BE2C (cell line): ENCODE data around the gene CCDC178.
"Not testable (repeated sequence)": the region's sequence is repeated elsewhere in the genome, so short reads cannot be mapped to it uniquely, and the experiment has no call there.

ENCODE experiments used
- DNase-seq: peaks from one replicate; pipeline ENCODE4 v3.0.0-alpha.2; 2020
- H3K27me3 ChIP-seq: fragments of 250-450 bp; sonication (Bioruptor Pico); 2 replicates; pipeline ENCODE4 v1.5.1; 2020; ENCODE audit warnings: mild to moderate bottlenecking
- H3K36me3 ChIP-seq: fragments of 250-450 bp; sonication (Bioruptor Pico); 2 replicates; pipeline ENCODE4 v1.5.1; 2020; ENCODE audit warnings: mild to moderate bottlenecking
- H3K4me1 ChIP-seq: fragments of 250-450 bp; sonication (Bioruptor Pico); 2 replicates; pipeline ENCODE4 v1.5.1; 2020
- H3K4me3 ChIP-seq: 2 replicates; pipeline ENCODE4 v1.5.1; 2011; ENCODE audit warnings: low read depth, low read length
- H3K9me3 ChIP-seq: fragments of 250-450 bp; sonication (Bioruptor Pico); 2 replicates; pipeline ENCODE4 v1.5.1; 2020
- CTCF ChIP-seq: IDR thresholded peaks from 2 replicates; pipeline ENCODE4 v1.5.1; 2012; ENCODE audit warnings: mild to moderate bottlenecking, low read depth, low read length

CCDC178 gene

GRCh38 chr18:33169218-33169617, 271.3 kb downstream of the CCDC178 start:
- DNase-seq, result no peak
- Histone ChIP-seq H3K4me1 (no peaks in the 10 kb centered on the region), H3K36me3 (no peaks in the 10 kb centered on the region), H3K4me3 (no peak overlapping the region), H3K27me3 (no peaks in the 10 kb centered on the region), H3K9me3 (no peaks in the 10 kb centered on the region)
- TF ChIP-seq CTCF, result no peak

- not testable (repeated sequence) for H3K4me3 ChIP-seq, H3K36me3 ChIP-seq, DNase-seq, H3K27me3 ChIP-seq, H3K4me1 ChIP-seq, H3K9me3 ChIP-seq
Measured at GRCh38 chr18:33164121-33164520, 276.4 kb downstream of the CCDC178 start.

- no peak for DNase-seq
- Histone ChIP-seq H3K9me3 (no peaks in the 10 kb centered on the region), H3K27me3 (no peaks in the 10 kb centered on the region), H3K4me1 (no peaks in the 10 kb centered on the region), H3K36me3 (no peaks in the 10 kb centered on the region), H3K4me3 (no peak overlapping the region)
- TF ChIP-seq CTCF, result no peak
Measured at GRCh38 chr18:33161131-33161530, 279.4 kb downstream of the CCDC178 start.

- no peak overlapping the region for H3K4me3 ChIP-seq
- H3K4me1 ChIP-seq, result no peaks in the 10 kb centered on the region
- H3K9me3 ChIP-seq, result no peaks in the 10 kb centered on the region
- no peak for DNase-seq
- no peak for TF ChIP-seq CTCF
- H3K36me3 ChIP-seq, result no peaks in the 10 kb centered on the region
- no peaks in the 10 kb centered on the region for H3K27me3 ChIP-seq
Measured at GRCh38 chr18:33159151-33159550, 281.4 kb downstream of the CCDC178 start.

- TF ChIP-seq CTCF, result no peak
Measured at GRCh38 chr18:33157893-33158292, 282.6 kb downstream of the CCDC178 start.

GRCh38 chr18:33156906-33157470, 283.5 kb downstream of the CCDC178 start:
- H3K4me1 ChIP-seq, result no peaks in the 10 kb centered on the region
- H3K9me3 ChIP-seq, result no peaks in the 10 kb centered on the region
- no peaks in the 10 kb centered on the region for H3K27me3 ChIP-seq
- DNase-seq, result no peak
- H3K36me3 ChIP-seq, result no peaks in the 10 kb centered on the region
- TF ChIP-seq CTCF, result no peak
- no peak overlapping the region for H3K4me3 ChIP-seq

More at GRCh38 chr18:33157893-33158292, 282.6 kb downstream of the CCDC178 start:
- no peaks in the 10 kb centered on the region for H3K4me1 ChIP-seq
- no peaks in the 10 kb centered on the region for H3K27me3 ChIP-seq
- H3K36me3 ChIP-seq, result no peaks in the 10 kb centered on the region
- no peaks in the 10 kb centered on the region for H3K9me3 ChIP-seq
- no peak overlapping the region for H3K4me3 ChIP-seq
- no peak for DNase-seq

- no peak for TF ChIP-seq CTCF
- Histone ChIP-seq H3K4me1 (no peaks in the 10 kb centered on the region), H3K9me3 (no peaks in the 10 kb centered on the region), H3K4me3 (no peak overlapping the region), H3K27me3 (no peaks in the 10 kb centered on the region), H3K36me3 (no peaks in the 10 kb centered on the region)
- no peak for DNase-seq
Measured at GRCh38 chr18:33154049-33154448, 286.5 kb downstream of the CCDC178 start.
